DLD1 (cell line): ENCODE results near the gene LINC00237.

Experiments
- in situ Hi-C: cut with HindIII; loops from 2 replicates; pipeline ENCODE4 v1.10.0; 2017; ENCODE audit warnings: low sequenced_read_pairs

Gene LINC00237

DNA sequence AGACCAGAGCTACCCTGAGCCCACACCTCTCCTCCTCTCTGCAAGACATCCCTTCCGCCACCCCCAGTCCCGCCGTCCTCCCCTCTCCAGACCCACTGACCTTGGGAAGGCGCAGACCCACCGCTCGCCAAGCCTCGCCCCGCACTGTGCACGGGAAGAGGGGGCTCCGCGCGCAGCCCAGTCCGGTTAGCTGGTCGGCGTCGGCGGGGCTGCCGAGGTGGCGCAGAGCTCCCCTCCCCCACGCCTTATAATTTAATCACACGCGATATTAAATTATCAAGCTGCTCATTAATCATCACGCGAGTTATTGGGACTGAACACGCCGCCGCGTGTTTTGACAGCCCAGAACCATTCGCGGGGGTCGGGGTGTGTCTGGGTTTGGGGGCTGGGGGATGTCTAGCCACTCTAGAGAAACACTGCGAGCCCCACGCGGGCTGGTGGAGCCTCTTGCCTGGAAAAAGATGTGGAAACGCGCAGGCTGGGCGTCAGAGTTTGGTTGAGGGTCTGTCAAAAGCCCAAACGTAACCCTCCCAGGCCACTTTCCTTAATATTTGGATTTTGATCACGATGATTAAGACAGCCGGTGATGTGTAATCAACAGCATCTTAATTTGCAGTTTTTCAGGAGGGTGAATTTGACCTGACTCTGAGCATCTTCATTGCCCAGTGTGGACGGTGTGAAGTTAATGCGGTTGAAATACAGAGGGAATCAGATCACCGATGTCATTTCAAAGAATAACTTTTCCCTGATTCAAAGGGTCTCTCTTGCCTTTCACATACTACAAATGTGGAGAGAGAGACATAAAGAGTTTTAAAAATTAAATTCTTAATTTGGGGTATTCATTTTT, at the start of gene LINC00237:
Gene LINC00237, minus strand, starts transcription at position 188 of the 847 bp plus-strand sequence.
- in situ Hi-C loops, result no loop called here

DNA sequence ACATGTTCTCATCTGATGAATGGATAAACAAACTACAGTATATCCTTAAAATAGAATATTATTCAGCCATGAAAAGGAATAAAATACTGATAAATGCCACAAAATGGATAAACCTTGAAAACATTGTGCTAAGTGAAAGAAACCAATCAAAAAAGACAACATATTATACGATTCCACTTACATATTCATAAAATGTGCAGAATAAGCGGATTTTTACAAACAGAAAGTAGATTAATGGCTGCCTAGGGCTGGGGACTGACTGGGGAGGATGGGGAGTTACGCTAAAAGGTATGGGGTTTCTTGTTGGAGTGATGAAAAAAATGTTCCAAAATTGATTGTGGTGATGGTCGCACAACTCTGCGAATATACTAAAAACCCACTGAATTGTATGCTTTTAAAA, 49.1 kb upstream of the LINC00237 start:
- in situ Hi-C loops, result no loop called here

DNA sequence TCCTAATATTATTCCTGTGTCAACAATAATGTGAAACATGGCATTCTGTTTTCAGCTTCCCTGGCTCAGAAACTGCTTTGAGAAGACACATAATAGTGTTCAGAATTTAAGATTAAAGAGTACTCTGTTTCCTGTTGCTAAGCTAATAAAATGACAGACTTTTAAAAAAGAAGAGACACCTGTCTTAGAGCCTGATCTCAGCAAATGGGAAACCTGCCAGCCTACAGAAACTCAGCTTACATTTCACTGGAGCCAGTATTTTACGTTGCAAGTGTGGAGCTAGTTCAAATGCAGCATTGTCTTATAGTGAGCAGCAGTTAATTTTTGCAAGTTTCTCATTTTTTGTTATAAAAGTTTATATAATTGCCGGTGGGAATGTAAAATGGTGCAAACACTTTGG, 48.5 kb upstream of the LINC00237 start:
- in situ Hi-C loops, result no loop called here

GRCh38 chr20:21151791-21152190, 45.6 kb upstream of the LINC00237 start:
- in situ Hi-C loops, result no loop called here

DNA sequence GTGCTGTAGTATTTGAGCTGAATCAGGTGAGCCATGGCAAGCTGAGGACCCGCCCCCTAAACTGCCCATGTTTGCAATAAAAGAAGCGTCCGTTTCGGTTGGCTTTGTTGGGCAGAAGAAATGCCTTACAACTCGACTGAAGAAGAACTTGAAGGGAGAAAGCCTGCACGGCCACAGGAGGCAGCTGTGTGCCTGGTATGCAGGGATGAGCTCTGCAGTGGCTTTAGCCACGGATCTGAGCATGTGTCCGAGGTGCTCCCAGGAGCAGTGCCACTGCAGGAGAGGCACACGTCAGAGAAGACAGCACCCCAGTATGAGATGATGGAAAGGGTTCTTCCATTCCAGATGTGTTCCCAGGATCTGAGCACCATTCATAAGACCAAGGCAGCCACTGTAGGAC, 43.2 kb upstream of the LINC00237 start:
- in situ Hi-C loops, result no loop called here

DNA sequence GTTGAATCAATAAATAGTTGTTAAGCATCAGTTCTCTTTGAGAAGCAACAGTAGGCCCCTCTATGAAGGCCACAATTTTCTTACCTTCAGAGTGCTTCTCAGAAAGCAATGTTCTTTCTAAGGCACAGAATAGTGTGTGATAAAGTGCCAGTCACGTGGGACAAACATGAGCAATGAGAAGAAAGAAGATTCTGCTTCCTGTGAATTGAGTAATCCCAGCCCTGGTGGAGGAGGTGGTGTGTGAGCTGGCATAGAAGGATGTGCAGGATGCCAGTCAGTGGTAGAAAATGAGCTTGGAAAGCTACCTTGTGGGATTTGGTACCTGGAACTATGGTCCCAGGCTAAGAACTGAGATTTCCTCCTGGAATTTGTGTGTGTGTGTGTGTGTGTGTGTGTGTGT, 41.4 kb upstream of the LINC00237 start:
- in situ Hi-C loops, result no loop called here

DNA sequence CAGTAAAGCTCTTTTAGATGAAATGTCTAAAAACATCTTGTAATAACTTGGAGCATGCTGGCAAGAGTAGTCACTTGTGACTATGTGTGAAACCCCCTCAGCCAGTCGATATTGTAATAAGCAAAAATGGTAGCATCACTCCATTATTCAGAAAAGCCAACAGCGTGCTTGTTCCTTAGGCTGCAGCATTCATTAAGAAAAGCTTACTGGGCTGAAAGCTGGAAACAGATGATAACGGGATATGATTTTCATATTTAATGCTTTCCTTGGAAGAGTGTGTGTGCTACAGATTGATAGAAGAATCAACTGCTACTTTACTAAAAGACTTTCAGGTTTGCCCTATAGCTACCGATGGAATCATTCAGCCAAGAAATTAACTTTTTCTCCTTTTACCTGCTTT, 40.1 kb upstream of the LINC00237 start:
- in situ Hi-C loops, result no loop called here

DNA sequence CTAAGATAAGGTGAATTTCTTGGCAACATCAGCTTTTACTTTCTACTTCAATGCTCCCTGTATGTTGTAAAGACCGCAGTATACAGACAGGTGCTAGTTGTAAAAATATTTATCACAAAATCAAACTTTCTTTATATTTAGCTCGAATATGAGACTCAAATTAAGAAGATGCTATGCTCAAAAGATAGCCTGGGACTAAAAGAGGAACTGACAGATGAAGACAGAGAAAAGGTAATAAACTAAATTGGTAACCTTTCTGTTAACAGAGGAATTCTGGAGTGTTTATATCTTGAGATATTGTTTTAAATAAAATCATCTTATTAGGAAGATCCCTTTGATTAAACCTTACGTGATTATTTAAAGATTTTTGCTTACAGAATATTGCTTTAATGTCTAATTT, 39.3 kb upstream of the LINC00237 start:
- in situ Hi-C loops, result no loop called here

DNA sequence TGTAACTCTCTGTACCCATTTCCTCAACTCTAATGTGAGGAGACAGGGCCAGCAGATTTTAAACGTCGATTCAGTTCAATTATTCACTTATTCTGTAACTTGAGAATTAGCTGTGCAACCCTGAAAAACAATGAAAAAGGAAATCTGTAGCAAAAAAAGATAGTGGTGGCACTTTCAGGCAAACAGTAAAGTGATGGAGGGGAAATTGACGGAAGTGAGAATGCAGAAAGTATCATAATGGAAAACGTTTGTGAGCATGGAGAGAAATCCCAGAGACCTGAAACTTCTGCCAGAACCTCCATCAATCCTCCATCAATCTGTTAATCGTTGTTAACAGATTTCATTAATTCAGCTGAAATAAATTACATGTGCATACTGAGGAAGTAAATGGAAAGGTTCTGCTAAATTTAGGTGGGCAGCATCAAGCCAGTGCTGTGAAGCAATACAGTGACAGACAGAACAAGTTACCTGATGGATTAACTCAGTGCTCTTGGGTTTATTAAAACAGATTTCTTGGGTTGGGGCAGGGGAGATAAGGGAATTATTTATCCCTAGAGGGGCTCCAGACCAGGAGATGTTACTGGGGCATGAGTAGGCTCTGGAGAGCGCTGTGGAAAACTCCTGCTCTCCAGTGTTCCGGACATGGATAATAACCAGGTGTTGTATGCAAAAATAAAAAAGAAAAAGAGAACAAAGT, 37.2 kb upstream of the LINC00237 start:
- in situ Hi-C loops, result no loop called here

DNA sequence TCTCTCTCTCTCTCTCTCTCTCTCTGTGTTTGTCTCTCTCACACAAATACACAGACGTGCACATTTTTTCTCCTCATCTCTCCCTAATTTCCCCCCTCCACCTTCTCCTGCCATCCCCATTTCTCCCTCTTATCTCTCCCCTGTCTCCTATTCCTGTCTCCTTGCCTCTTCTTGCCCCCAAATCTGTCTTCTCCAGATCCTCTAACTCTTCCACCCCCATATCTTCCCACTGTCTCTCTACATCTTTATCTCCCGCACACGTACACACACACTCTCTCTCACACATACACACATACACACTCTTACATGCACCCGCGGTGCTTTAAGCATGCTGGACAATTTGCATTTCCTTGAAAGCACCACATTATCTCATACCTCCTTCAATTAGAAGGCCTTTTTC, 35.7 kb upstream of the LINC00237 start:
- in situ Hi-C loops, result no loop called here

DNA sequence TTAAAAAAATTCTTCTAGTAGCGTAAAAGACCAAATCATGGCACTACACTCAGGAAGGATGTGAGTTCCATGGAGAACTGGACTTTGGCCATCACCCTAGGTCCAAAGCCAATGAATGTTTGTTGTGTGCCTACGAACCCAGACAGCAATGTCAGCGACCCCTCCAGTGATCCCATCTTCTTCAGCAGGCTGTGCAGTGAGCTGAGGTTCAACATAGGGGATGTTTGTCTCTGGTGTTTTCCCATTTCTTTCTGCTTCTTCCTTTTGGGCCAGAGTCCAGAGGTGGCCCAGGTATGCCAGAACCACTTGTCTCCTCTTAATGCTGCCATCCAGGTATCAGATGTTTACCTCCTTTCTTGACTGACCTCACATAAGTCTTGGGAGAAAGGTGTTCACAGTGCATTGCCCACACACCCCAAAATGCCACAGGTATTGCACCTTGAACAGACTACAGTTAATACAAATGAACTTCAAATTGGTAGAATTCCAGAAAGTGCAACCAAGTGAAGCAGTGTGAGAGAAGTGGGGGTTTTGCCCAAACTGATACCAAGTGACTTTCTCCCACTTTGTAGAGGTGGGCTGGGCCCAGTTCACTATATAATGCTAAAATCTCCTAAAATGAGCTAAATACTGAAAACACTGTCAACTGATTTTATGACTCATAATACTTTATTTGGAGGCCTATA, 33.9 kb upstream of the LINC00237 start:
- in situ Hi-C loops, result no loop called here

DNA sequence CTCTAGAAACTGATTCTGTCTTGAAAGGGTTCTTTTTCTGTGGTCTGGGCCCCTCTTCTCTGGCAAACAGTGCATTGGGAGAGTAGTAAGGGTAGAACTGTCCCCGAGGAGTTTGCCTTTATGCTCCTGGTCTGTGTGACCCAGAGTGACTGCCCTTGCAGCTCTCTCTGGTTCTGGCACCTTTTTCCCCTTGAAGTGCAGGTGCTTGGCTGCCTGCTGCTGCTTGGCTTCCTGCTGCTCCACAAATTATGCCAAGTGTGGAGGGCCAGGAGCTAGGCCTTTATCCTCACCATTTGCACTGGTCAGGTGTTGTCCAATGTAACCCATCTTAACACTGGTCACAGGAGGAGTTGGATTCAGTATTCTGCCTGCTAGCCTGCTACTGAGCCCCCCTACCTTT, 30.9 kb upstream of the LINC00237 start:
- in situ Hi-C loops, result no loop called here

DNA sequence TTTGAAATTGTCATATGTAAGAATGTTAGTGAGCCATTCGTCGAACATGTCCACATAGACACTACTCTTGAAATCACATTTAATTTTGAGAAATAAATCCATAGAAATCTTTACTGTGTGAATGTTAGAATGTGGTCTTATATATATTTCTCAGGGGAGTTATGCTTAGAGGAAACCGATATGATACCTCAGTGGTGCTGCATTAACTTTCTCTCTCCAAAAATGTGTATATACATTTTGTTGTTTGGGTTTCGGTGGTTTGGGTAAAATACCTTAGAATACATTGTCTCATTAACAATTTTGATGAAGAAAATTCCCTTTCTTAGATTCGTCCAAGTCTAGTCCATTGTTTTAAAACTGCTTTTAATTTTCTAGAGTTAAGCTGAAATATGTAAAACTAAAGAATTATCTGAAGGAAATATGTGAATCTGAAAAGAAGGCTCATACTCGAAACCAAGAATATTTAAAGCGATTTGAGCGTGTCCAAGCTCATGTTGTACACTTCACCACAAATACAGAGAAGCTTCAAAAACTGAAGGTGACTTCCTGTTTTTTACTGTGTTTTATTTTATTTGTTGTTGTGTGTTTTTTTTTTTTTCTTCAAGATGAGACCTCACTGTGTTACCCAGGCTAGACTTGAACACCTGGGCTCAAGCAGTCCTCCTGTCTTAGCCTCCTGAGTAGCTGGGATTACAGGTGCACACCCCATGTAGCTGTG, 30.0 kb upstream of the LINC00237 start:
- in situ Hi-C loops, result no loop called here

DNA sequence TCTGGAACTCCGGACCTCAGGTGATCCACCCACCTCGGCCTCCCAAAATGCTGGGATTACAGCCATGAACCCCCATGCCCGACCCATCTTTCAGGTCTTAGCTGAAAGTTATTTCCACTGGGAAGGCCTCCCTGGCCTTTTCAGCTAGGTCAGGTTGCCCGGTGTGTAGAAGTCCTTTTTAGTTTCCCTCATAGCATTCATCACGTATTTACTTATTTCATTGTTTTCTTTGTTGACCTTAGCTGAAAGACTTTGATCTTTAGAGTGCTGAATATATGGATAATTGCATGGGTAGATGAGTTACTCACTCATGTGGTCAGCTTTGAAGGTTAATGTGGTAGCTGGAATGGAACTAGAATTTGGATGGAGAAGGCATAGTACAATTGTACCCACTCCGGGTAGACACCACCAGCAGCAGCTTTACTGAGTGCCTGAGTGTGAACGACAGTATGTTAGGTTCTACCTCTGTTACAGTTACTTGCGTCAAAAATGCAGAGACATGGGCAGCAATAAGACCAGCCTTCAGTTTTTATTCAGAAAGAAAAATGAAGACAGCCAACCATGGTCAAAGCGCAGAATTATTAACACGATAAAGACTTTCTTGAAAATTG, 28.8 kb upstream of the LINC00237 start:
- in situ Hi-C loops, result no loop called here

DNA sequence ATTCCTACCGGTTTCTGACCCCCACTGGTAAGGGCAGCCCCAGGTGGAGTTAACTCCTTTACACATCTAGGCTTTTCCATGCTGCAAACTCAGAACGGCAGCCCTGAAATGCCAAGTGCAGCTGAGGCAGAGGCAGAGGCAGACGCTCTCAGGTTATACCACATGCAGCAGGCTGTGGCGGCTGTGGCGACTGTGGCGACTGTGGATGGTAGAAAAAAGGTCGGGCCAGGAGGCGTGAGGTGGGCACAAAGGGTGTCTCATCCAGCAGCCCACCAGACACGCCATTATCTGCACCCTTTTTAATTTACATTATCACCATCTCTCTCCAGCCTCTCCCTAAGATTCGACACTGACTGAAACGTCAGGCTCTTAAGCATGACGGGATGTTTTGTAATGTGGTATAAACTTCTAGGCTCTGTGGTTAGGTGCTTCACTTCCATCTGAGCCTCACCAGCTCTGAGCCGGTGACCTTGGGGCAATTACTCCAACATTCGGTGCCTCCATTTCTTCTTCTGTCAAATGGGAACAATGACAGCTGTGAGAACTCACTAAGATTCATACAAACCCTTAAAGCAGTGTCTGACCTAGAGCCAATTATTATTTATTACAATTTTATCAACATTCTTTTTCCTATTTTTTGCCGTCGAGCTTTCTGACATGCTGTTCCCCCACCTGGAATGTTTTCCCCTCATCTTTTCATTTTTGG, 27.9 kb upstream of the LINC00237 start:
- in situ Hi-C loops, result no loop called here

DNA sequence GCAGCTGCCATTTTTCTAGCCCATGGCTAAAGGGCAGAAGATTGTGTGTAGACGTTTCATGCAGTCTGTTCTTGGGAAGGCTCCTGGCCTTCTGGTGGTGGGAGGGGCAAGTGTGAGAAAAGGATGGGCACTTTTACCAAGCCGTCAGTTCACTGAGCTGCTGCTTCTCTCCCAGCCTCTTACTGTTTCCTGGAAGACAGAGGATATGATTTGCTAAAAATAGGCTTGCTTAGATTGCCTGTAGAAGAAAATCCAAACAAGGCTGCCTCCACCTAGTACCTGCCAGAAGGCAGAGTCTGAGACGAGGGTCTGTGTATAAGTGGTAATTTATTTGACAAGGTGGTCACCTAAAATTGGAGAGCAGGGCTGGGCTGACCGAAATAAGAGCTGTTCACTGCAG, 27.2 kb upstream of the LINC00237 start:
- in situ Hi-C loops, result no loop called here

DNA sequence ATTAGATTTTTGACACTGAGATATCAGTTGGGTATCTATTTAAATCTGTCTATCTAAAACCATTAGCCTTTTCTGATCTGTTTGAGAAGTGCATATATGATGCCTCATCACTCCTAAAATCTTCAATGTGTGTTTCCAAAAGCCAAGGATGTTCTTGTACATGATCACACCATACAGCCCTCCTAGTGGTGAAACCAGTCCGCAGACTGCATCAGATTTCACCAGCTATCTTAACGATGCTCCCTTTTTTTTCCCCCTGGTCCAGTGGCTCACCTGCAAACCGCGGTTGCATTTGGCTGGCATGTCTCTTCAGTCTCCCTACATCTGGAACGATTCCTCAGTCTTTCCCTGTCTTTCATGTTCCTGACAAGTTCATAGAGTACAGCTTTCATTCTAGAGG, 23.7 kb upstream of the LINC00237 start:
- in situ Hi-C loops, result no loop called here

DNA sequence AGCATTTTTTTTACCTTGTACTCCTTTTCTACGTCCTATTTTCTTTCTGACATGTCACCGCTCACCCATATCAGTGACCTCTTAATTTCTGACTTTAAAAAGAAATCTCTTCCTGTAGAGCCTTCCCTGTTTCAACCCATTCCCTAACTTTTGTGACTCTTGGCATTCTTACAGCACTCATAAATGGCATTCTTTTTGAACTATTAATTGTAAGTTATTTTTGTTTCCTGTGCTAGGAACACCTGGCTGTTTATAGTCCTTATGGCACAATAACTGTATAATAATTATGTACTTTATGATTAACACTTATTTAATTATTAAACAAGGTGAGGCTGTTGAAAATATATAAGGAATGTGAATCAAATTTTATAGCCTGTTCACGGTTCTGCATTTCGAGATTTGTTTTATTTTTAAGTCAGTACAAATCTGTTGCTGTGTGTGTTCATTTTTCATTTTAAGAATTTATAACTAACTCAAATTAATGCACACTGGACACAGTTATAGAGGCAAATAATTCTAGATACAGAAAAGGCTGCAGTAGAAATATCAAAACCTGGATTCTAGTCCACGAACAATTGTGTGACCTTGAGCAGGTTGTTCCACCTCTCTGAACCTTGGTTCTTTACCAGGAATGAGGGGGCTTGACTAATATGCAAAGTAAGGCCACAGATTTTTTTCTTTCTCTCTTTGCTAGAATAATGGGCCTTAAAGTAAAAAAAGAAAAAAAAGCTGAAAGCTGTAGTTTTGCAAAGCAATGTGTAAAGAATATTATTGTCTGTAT, 21.2 kb upstream of the LINC00237 start:
- in situ Hi-C loops, result no loop called here

- in situ Hi-C loops, result no loop called here
Measured at GRCh38 chr20:21126581-21126870, 20.4 kb upstream of the LINC00237 start.
